WTC11 (cell line): ENCODE results near the gene FTSJ3. TPM values are rescaled to one million over a fixed set of nuclear protein-coding genes. Genes with fewer than 3 reads are reported as not detected.
A peak's percentile ranks its signal among the peaks of the same experiment; 100 is the strongest.

Experiments
- ATAC-seq: fragments of 200-7000 bp; cut with Tn5 transposase; 2 replicates; pipeline ENCODE4 v1.10.0; 2021; ENCODE audit warnings: mild to moderate bottlenecking, moderate library complexity
- Bru-seq: library from RNA; stranded (reverse); fragments of 400-500 nt; gene quantifications from one replicate; lab custom pipeline; 2021; lab: Mats Ljungman, UMichigan
- CTCF ChIA-PET: fragments of 300-600 bp; sonication (Branson Sonifier 250); formaldehyde crosslinking; loops from one replicate; lab custom pipeline; 2021; ENCODE audit warnings: antibody characterized with exemption; lab: Charles Lee
- POLR2A ChIA-PET: fragments of 350-600 bp; sonication (Branson Sonifier 250); formaldehyde crosslinking; loops from one replicate; lab custom pipeline; 2021; ENCODE audit warnings: antibody characterized with exemption; lab: Charles Lee
- DNase-seq: peaks from one replicate; pipeline ENCODE4 v3.0.0; 2021; ENCODE audit warnings: low spot score
- H3K27ac Mint-ChIP-seq: 2 replicates; pipeline ENCODE4 v1.8.0; 2021; ENCODE audit warnings: mixed read lengths
- H3K27me3 Mint-ChIP-seq: 2 replicates; pipeline ENCODE4 v1.8.0; 2021; ENCODE audit warnings: low read depth, mild to moderate bottlenecking, moderate library complexity, mixed read lengths
- H3K36me3 Mint-ChIP-seq: 2 replicates; pipeline ENCODE4 v1.8.0; 2021; ENCODE audit warnings: mixed read lengths
- H3K4me1 Mint-ChIP-seq: 2 replicates; pipeline ENCODE4 v1.8.0; 2022; ENCODE audit warnings: mixed read lengths
- H3K4me3 Mint-ChIP-seq: 2 replicates; pipeline ENCODE4 v1.8.0; 2021; ENCODE audit warnings: mild to moderate bottlenecking, moderate library complexity, mixed read lengths
- H3K9me3 Mint-ChIP-seq: 2 replicates; pipeline ENCODE4 v1.8.0; 2021; ENCODE audit warnings: mixed read lengths
- CBFB ChIP-seq: sonication (generic); formaldehyde crosslinking; IDR thresholded peaks from 2 replicates; pipeline ENCODE4 v1.8.1; 2022; ENCODE audit warnings: mild to moderate bottlenecking, low read depth, missing genetic modification reagents
- GABPB1 ChIP-seq: sonication (generic); formaldehyde crosslinking; IDR thresholded peaks from 2 replicates; pipeline ENCODE4 v1.8.1; 2023; ENCODE audit warnings: mild to moderate bottlenecking, missing genetic modification reagents
- NFE2L1 ChIP-seq: sonication (generic); formaldehyde crosslinking; IDR thresholded peaks from 2 replicates; pipeline ENCODE4 v1.8.1; 2023; ENCODE audit warnings: missing genetic modification reagents
- NR2C2 ChIP-seq: sonication (generic); formaldehyde crosslinking; IDR thresholded peaks from 2 replicates; pipeline ENCODE4 v1.8.0; 2022; ENCODE audit warnings: mild to moderate bottlenecking, missing genetic modification reagents
- OVOL2 ChIP-seq: fragments of 250-450 bp; sonication (Bioruptor Pico); IDR thresholded peaks from 2 replicates; pipeline ENCODE4 v1.9.0; 2021; ENCODE audit warnings: mild to moderate bottlenecking, borderline replicate concordance
- SP1 ChIP-seq: sonication (generic); formaldehyde crosslinking; conservative IDR thresholded peaks from 2 replicates; pipeline ENCODE4 v1.8.1; 2022; ENCODE audit warnings: missing genetic modification reagents
- TEAD1 ChIP-seq: sonication (generic); formaldehyde crosslinking; IDR thresholded peaks from 2 replicates; pipeline ENCODE4 v1.8.0; 2022; ENCODE audit warnings: mild to moderate bottlenecking, missing genetic modification reagents
- ZNF671 ChIP-seq: fragments of 250-450 bp; sonication (Bioruptor Pico); IDR thresholded peaks from 2 replicates; pipeline ENCODE4 v1.8.0; 2021; ENCODE audit warnings: mild to moderate bottlenecking
- long read RNA-seq, 3 experiments: library from RNA in 1 of 3; library from capped mRNA in 1 of 3; library from polyadenylated mRNA in 1 of 3; unstranded in 2 of 3; stranded (forward) in 1 of 3; transcript quantifications; one replicate each; pipeline ENCODE4 v2.0.0, GENCODE V29; 2021
- total RNA-seq: library from RNA; stranded (reverse); gene quantifications from 3 replicates; pipeline ENCODE4 v1.2.3, GENCODE V29; 2021
- TF ChIP-seq, protein P1 (sequence below): sonication (generic); formaldehyde crosslinking; IDR thresholded peaks from 2 replicates; pipeline ENCODE4 v1.8.0; 2023; ENCODE audit warnings: missing genetic modification reagents, mild to moderate bottlenecking, borderline replicate concordance
- TF ChIP-seq, protein P2 (sequence below): sonication (generic); formaldehyde crosslinking; IDR thresholded peaks from 2 replicates; pipeline ENCODE4 v1.8.1; 2023; ENCODE audit warnings: mild to moderate bottlenecking, missing genetic modification reagents
- TF ChIP-seq, protein P3 (sequence below): sonication (generic); formaldehyde crosslinking; IDR thresholded peaks from 2 replicates; pipeline ENCODE4 v1.8.0; 2022; ENCODE audit warnings: missing genetic modification reagents
- TF ChIP-seq, protein P4 (sequence below): sonication (generic); formaldehyde crosslinking; IDR thresholded peaks from 2 replicates; pipeline ENCODE4 v1.8.1; 2022; ENCODE audit warnings: missing genetic modification reagents, borderline replicate concordance
- TF ChIP-seq, protein P5 (sequence below): sonication (generic); formaldehyde crosslinking; IDR thresholded peaks from 2 replicates; pipeline ENCODE4 v1.8.1; 2022; ENCODE audit warnings: mild to moderate bottlenecking, missing genetic modification reagents, moderate library complexity, borderline replicate concordance
- TF ChIP-seq, protein P6 (sequence below): sonication (generic); formaldehyde crosslinking; IDR thresholded peaks from 2 replicates; pipeline ENCODE4 v1.8.1; 2023; ENCODE audit warnings: mild to moderate bottlenecking, moderate library complexity, missing genetic modification reagents

FTSJ3 gene, protein sequence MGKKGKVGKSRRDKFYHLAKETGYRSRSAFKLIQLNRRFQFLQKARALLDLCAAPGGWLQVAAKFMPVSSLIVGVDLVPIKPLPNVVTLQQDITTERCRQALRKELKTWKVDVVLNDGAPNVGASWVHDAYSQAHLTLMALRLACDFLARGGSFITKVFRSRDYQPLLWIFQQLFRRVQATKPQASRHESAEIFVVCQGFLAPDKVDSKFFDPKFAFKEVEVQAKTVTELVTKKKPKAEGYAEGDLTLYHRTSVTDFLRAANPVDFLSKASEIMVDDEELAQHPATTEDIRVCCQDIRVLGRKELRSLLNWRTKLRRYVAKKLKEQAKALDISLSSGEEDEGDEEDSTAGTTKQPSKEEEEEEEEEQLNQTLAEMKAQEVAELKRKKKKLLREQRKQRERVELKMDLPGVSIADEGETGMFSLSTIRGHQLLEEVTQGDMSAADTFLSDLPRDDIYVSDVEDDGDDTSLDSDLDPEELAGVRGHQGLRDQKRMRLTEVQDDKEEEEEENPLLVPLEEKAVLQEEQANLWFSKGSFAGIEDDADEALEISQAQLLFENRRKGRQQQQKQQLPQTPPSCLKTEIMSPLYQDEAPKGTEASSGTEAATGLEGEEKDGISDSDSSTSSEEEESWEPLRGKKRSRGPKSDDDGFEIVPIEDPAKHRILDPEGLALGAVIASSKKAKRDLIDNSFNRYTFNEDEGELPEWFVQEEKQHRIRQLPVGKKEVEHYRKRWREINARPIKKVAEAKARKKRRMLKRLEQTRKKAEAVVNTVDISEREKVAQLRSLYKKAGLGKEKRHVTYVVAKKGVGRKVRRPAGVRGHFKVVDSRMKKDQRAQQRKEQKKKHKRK
- total RNA-seq (47.7 to 62.1 TPM (median 52.0 TPM) in 3 replicates), Bru-seq, nascent RNA (percentile 85 among the genes with signal in this experiment)
- long read RNA-seq, experiment 1, transcript FTSJ3-201 (21 exons, 3,559 nt), result major isoform, 172 of 438 reads
- long read RNA-seq, experiment 1, partial matches to known transcripts, result 203 of 438 reads
- long read RNA-seq, experiment 1, other reads (novel, unspliced or antisense), result 63 of 438 reads
- long read RNA-seq, experiment 2, transcript FTSJ3-201 (21 exons, 3,559 nt), result major isoform, 9 of 64 reads
- long read RNA-seq, experiment 2, partial matches to known transcripts, result 44 of 64 reads
- long read RNA-seq, experiment 2, other reads (novel, unspliced or antisense), result 11 of 64 reads
- long read RNA-seq, experiment 3, transcript FTSJ3-201 (21 exons, 3,559 nt), result major isoform, 35 of 90 reads
- long read RNA-seq, experiment 3, partial matches to known transcripts, result 44 of 90 reads
- long read RNA-seq, experiment 3, other reads (novel, unspliced or antisense), result 11 of 90 reads

DNA sequence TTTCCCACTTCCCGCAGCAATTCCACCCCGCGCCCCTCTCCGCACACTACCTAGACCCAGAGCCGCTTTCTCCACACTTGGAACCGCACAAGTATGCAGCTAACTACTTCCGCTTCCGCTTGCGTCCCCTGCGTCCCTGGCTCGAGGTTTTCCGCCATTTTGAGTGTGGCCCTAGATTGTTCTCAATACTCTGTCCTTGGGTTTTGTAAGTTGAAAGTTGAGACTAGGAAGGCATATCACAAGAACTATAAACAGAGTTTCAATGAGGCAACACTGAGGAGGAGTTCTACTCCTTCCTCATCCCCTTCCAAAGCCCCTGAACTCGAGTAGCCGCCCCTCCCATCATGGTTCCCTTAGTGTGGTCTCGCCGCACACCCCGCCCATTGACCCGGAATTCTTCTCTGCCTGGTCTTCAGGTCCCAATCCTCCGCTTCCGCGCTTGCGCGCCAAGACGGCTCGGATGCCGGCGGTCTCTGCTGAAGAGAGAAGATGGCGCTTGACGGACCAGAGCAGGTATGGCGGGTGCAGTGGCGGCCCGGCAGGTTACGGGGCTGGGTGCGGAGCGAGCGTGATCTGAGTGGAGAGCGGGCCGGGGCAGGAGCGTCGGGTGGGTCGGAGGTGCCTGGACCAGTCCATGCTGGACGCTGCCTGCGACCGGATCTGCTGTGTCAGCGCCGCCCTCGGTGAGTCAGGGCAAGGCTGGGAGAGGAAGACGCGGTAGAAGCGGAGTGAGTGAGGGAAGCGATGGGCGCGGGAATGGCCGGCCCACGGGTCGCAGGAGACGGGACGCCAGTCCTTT, at the start of gene FTSJ3, which contains the start of gene PSMC5:
Gene FTSJ3 (minus strand): TSS at position 662 of the 799 bp plus-strand sequence. CDS start 761 bp downstream, outside the sequence.
Gene PSMC5 (plus strand): TSS at position 430 of the 799 bp plus-strand sequence. CDS start 60 bp downstream, at position 490.
- DNase-seq (peak; percentile 92), ATAC-seq (peak; percentile 92)
- Mint-ChIP-seq H3K4me1 (peaks cover 18% of the 10 kb centered on the region), H3K27ac (peak within 1 kb of the TSS; percentile 100), H3K36me3 (peaks cover 76% of the 10 kb centered on the region), H3K27me3 (no peaks in the 10 kb centered on the region), H3K4me3 (peak within 1 kb of the TSS; percentile 96), H3K9me3 (no peaks in the 10 kb centered on the region)
- POLR2A ChIA-PET, result interaction anchor here (0.5 to 1.6 kb wide), 7 partner anchors 12 to 1865 kb away, joined by 3 to 9 read pairs (median 4); partner anchors contain the start of genes CCDC47 and DDX42
- CTCF ChIA-PET, result interaction anchor here (2.0 to 4.4 kb wide), 2 partner anchors 12 to 21 kb away, joined by 5 to 16 read pairs; no protein-coding TSS in a partner anchor
- TF ChIP-seq, protein P1, sequence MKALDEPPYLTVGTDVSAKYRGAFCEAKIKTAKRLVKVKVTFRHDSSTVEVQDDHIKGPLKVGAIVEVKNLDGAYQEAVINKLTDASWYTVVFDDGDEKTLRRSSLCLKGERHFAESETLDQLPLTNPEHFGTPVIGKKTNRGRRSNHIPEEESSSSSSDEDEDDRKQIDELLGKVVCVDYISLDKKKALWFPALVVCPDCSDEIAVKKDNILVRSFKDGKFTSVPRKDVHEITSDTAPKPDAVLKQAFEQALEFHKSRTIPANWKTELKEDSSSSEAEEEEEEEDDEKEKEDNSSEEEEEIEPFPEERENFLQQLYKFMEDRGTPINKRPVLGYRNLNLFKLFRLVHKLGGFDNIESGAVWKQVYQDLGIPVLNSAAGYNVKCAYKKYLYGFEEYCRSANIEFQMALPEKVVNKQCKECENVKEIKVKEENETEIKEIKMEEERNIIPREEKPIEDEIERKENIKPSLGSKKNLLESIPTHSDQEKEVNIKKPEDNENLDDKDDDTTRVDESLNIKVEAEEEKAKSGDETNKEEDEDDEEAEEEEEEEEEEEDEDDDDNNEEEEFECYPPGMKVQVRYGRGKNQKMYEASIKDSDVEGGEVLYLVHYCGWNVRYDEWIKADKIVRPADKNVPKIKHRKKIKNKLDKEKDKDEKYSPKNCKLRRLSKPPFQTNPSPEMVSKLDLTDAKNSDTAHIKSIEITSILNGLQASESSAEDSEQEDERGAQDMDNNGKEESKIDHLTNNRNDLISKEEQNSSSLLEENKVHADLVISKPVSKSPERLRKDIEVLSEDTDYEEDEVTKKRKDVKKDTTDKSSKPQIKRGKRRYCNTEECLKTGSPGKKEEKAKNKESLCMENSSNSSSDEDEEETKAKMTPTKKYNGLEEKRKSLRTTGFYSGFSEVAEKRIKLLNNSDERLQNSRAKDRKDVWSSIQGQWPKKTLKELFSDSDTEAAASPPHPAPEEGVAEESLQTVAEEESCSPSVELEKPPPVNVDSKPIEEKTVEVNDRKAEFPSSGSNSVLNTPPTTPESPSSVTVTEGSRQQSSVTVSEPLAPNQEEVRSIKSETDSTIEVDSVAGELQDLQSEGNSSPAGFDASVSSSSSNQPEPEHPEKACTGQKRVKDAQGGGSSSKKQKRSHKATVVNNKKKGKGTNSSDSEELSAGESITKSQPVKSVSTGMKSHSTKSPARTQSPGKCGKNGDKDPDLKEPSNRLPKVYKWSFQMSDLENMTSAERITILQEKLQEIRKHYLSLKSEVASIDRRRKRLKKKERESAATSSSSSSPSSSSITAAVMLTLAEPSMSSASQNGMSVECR, result 0 out of 2 replicates have a peak, but pooled peaks have one; percentile 44
- TF ChIP-seq, protein P2, sequence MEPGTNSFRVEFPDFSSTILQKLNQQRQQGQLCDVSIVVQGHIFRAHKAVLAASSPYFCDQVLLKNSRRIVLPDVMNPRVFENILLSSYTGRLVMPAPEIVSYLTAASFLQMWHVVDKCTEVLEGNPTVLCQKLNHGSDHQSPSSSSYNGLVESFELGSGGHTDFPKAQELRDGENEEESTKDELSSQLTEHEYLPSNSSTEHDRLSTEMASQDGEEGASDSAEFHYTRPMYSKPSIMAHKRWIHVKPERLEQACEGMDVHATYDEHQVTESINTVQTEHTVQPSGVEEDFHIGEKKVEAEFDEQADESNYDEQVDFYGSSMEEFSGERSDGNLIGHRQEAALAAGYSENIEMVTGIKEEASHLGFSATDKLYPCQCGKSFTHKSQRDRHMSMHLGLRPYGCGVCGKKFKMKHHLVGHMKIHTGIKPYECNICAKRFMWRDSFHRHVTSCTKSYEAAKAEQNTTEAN (CRISPR knock-in tag), result no peak; the same call in 1 of the 2 replicates
- TF ChIP-seq ZNF671 (CRISPR knock-in tag) (no peak), GABPB1 (CRISPR knock-in tag) (peak; percentile 63), NFE2L1 (CRISPR knock-in tag) (peak; percentile 81; the same call in 1 of the 2 replicates), OVOL2 (CRISPR knock-in tag) (no peak), SP1 (CRISPR knock-in tag) (peak; percentile 56; the same call in 1 of the 2 replicates), TEAD1 (peak; percentile 38; the same call in 1 of the 2 replicates), NR2C2 (peak; percentile 91), CBFB (CRISPR knock-in tag) (0 out of 2 replicates have a peak, but pooled peaks have one; percentile 57)
- TF ChIP-seq, protein P3, sequence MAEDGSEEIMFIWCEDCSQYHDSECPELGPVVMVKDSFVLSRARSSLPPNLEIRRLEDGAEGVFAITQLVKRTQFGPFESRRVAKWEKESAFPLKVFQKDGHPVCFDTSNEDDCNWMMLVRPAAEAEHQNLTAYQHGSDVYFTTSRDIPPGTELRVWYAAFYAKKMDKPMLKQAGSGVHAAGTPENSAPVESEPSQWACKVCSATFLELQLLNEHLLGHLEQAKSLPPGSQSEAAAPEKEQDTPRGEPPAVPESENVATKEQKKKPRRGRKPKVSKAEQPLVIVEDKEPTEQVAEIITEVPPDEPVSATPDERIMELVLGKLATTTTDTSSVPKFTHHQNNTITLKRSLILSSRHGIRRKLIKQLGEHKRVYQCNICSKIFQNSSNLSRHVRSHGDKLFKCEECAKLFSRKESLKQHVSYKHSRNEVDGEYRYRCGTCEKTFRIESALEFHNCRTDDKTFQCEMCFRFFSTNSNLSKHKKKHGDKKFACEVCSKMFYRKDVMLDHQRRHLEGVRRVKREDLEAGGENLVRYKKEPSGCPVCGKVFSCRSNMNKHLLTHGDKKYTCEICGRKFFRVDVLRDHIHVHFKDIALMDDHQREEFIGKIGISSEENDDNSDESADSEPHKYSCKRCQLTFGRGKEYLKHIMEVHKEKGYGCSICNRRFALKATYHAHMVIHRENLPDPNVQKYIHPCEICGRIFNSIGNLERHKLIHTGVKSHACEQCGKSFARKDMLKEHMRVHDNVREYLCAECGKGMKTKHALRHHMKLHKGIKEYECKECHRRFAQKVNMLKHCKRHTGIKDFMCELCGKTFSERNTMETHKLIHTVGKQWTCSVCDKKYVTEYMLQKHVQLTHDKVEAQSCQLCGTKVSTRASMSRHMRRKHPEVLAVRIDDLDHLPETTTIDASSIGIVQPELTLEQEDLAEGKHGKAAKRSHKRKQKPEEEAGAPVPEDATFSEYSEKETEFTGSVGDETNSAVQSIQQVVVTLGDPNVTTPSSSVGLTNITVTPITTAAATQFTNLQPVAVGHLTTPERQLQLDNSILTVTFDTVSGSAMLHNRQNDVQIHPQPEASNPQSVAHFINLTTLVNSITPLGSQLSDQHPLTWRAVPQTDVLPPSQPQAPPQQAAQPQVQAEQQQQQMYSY, result peak; percentile 56; the same call in 1 of the 2 replicates
- TF ChIP-seq, protein P4, sequence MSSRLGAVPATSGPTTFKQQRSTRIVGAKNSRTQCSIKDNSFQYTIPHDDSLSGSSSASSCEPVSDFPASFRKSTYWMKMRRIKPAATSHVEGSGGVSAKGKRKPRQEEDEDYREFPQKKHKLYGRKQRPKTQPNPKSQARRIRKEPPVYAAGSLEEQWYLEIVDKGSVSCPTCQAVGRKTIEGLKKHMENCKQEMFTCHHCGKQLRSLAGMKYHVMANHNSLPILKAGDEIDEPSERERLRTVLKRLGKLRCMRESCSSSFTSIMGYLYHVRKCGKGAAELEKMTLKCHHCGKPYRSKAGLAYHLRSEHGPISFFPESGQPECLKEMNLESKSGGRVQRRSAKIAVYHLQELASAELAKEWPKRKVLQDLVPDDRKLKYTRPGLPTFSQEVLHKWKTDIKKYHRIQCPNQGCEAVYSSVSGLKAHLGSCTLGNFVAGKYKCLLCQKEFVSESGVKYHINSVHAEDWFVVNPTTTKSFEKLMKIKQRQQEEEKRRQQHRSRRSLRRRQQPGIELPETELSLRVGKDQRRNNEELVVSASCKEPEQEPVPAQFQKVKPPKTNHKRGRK (CRISPR knock-in tag), result no peak
- TF ChIP-seq, protein P5, sequence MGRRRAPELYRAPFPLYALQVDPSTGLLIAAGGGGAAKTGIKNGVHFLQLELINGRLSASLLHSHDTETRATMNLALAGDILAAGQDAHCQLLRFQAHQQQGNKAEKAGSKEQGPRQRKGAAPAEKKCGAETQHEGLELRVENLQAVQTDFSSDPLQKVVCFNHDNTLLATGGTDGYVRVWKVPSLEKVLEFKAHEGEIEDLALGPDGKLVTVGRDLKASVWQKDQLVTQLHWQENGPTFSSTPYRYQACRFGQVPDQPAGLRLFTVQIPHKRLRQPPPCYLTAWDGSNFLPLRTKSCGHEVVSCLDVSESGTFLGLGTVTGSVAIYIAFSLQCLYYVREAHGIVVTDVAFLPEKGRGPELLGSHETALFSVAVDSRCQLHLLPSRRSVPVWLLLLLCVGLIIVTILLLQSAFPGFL (CRISPR knock-in tag), result no peak
- TF ChIP-seq, protein P6, sequence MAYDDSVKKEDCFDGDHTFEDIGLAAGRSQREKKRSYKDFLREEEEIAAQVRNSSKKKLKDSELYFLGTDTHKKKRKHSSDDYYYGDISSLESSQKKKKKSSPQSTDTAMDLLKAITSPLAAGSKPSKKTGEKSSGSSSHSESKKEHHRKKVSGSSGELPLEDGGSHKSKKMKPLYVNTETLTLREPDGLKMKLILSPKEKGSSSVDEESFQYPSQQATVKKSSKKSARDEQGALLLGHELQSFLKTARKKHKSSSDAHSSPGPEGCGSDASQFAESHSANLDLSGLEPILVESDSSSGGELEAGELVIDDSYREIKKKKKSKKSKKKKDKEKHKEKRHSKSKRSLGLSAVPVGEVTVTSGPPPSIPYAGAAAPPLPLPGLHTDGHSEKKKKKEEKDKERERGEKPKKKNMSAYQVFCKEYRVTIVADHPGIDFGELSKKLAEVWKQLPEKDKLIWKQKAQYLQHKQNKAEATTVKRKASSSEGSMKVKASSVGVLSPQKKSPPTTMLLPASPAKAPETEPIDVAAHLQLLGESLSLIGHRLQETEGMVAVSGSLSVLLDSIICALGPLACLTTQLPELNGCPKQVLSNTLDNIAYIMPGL (CRISPR knock-in tag), result peak; percentile 87
